Retinal pigment epithelial cell (primary cell): ENCODE measurements around the gene APH1B.

Experiments
- DNase-seq: peaks from one replicate; pipeline ENCODE4 v3.0.0-alpha.2; 2010; ENCODE audit warnings: low read depth
- H3K4me3 ChIP-seq: 2 replicates; pipeline ENCODE4 v1.5.1; 2011; ENCODE audit warnings: mild to moderate bottlenecking, low read length, control low read depth, moderate library complexity
- TF ChIP-seq, protein P1 (sequence below): conservative IDR thresholded peaks from 2 replicates; pipeline ENCODE4 v1.5.1; 2011; ENCODE audit warnings: low read depth, low read length, control low read depth, inconsistent platforms

APH1B gene

DNA sequence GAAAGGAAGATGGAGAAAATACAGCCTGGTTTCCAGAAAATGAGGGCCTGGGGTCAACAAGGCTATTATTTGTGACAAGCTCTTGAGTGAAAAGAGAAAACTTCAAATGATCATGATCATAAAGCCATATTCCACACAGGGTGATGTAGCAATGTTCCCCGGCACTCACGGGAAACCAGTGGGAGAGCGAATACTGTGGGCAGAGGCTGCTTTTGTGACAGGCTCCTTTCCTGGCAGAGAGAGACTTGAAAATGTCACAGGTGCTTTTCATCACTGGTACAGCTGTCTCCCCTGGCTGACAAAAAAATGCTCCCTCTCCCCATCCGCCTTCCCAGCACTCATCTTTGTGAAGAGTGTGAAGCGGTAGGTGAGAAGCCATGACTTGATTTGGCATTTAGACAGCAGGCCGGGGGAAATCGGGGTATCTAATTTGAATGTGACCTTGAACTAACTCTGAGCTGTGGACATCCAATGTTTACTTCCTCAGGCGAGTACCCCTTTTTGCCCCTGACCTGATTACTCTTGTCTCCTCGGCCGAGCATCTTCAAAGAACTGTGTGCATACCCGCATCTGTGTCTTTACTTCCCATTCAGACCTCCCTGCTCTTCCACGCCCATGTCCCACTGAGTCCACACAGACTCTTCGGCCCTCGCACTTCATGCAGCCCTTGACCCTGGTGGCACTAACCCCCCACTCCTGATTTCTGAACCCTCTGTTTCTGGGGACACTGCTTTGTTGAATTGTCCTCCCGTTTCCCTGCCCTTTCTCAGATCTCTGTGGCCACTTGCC, 81.0 kb downstream of the APH1B start:
- DNase-seq = no peak
- no peak overlapping the region for H3K4me3 ChIP-seq
- TF ChIP-seq, protein P1, sequence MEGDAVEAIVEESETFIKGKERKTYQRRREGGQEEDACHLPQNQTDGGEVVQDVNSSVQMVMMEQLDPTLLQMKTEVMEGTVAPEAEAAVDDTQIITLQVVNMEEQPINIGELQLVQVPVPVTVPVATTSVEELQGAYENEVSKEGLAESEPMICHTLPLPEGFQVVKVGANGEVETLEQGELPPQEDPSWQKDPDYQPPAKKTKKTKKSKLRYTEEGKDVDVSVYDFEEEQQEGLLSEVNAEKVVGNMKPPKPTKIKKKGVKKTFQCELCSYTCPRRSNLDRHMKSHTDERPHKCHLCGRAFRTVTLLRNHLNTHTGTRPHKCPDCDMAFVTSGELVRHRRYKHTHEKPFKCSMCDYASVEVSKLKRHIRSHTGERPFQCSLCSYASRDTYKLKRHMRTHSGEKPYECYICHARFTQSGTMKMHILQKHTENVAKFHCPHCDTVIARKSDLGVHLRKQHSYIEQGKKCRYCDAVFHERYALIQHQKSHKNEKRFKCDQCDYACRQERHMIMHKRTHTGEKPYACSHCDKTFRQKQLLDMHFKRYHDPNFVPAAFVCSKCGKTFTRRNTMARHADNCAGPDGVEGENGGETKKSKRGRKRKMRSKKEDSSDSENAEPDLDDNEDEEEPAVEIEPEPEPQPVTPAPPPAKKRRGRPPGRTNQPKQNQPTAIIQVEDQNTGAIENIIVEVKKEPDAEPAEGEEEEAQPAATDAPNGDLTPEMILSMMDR = no peak
